Ascending aorta (tissue), 2 donors: Measurements from ENCODE around the gene MORN3. TPM values are rescaled to one million over a fixed set of nuclear protein-coding genes. Genes with fewer than 3 reads are reported as not detected.
A peak's percentile ranks its signal among the peaks of the same experiment; 100 is the strongest.

ENCODE experiments used
- DNase-seq, 2 donors: peaks; one replicate each; pipeline ENCODE4 v3.0.0-alpha.2; 2019; ENCODE audit warnings: low spot score in 2 of 2
- H3K27ac ChIP-seq, 2 donors: fragments of 200-600 bp; sonication (generic); one replicate each; pipeline ENCODE4 v1.5.1; 2016 to 2017; ENCODE audit warnings: mild to moderate bottlenecking in 1 of 2
- H3K27me3 ChIP-seq: fragments of 200-600 bp; sonication (generic); one replicate; pipeline ENCODE4 v1.5.1; 2017
- H3K36me3 ChIP-seq, 2 donors: fragments of 200-600 bp; sonication (generic); one replicate each; pipeline ENCODE4 v1.5.1; 2016
- H3K4me1 ChIP-seq, 2 donors: fragments of 200-600 bp; sonication (generic); one replicate each; pipeline ENCODE4 v1.5.1; 2016 to 2017; ENCODE audit warnings: mild to moderate bottlenecking in 1 of 2
- H3K4me3 ChIP-seq, 2 donors: fragments of 200-600 bp; sonication (generic); one replicate each; pipeline ENCODE4 v1.5.1; 2016 to 2017; ENCODE audit warnings: mild to moderate bottlenecking in 1 of 2
- H3K9me3 ChIP-seq, 2 donors: fragments of 200-600 bp; sonication (generic); one replicate each; pipeline ENCODE4 v1.5.1; 2016
- CTCF ChIP-seq, 3 experiments: fragments of 200-600 bp in 2 of 3; fragments of 450-650 bp in 1 of 3; sonication (generic) in 2 of 3; IDR thresholded peaks; one replicate each; pipeline ENCODE4 v1.5.1; 2016 to 2019; ENCODE audit warnings: antibody characterized with exemption in 3 of 3, mild to moderate bottlenecking in 1 of 3, moderate library complexity in 1 of 3
- intact Hi-C: fragments of 100-400 bp; cut with DNase I; formaldehyde crosslinking; loops from one replicate; pipeline ENCODE4 v1.15.1; 2023
- total RNA-seq: library from RNA; depleted of rRNA; stranded (reverse); fragments of >200 nt; gene quantifications from one replicate; pipeline ENCODE4 v1.1.0, GENCODE V29; 2016

The MORN3 gene
- total RNA-seq, 1 donor from 2014 or later, result not detected

- Histone ChIP-seq H3K27me3 (no peaks in the 10 kb centered on the region), H3K4me1 (peaks cover 5 to 11% of the 10 kb centered on the region in 2 donors), H3K36me3 (no peaks in the 10 kb centered on the region), H3K4me3 (no peak overlapping the region), H3K27ac (no peak overlapping the region), H3K9me3 (no peaks in the 10 kb centered on the region)
- DNase-seq, result no peak
- intact Hi-C loops, result no loop called here
- no peak for TF ChIP-seq CTCF (IDR thresholded peaks at IDR 0.05)
These were observed 54.5 kb downstream of the MORN3 start for GRCh38 chr12:121614872-121615467.

- H3K4me1 ChIP-seq, result peaks cover 5 to 7% of the 10 kb centered on the region in 2 donors
- H3K36me3 ChIP-seq, result no peaks in the 10 kb centered on the region
- no peak for TF ChIP-seq CTCF (IDR thresholded peaks at IDR 0.05)
- no peak for DNase-seq
- no peak overlapping the region for H3K4me3 ChIP-seq
- H3K9me3 ChIP-seq, result no peaks in the 10 kb centered on the region
- intact Hi-C loops, result no loop called here
- no peaks in the 10 kb centered on the region for H3K27me3 ChIP-seq
- no peak overlapping the region for H3K27ac ChIP-seq
These were observed 56.0 kb downstream of the MORN3 start for GRCh38 chr12:121613462-121613861.

GRCh38 chr12:121611306-121611705, 58.1 kb downstream of the MORN3 start:
- peak overlapping the region; percentile 69 to 82 for H3K27ac ChIP-seq
- no peaks in the 10 kb centered on the region for H3K27me3 ChIP-seq
- intact Hi-C loops, result no loop called here

GRCh38 chr12:121610239-121611149, 59.0 kb downstream of the MORN3 start:
- no peaks in the 10 kb centered on the region for H3K27me3 ChIP-seq
- no peak for DNase-seq
- TF ChIP-seq CTCF (IDR thresholded peaks at IDR 0.05), result no peak
- H3K9me3 ChIP-seq, result no peaks in the 10 kb centered on the region
- peaks cover 5 to 7% of the 10 kb centered on the region in 2 donors for H3K4me1 ChIP-seq
- H3K36me3 ChIP-seq, result no peaks in the 10 kb centered on the region
- H3K4me3 ChIP-seq, result peak overlapping the region in 1 of 2 donors; percentile 12
- intact Hi-C loops, result no loop called here
- H3K27ac ChIP-seq, result peak overlapping the region; percentile 69 to 82

More at GRCh38 chr12:121611306-121611705, 58.1 kb downstream of the MORN3 start:
- Histone ChIP-seq H3K36me3 (no peaks in the 10 kb centered on the region), H3K4me1 (peaks cover 5 to 7% of the 10 kb centered on the region in 2 donors), H3K4me3 (no peak overlapping the region), H3K9me3 (no peaks in the 10 kb centered on the region)
- no peak for DNase-seq
- TF ChIP-seq CTCF (IDR thresholded peaks at IDR 0.05), result no peak

GRCh38 chr12:121608301-121608700, 61.2 kb downstream of the MORN3 start:
- no peak for TF ChIP-seq CTCF (IDR thresholded peaks at IDR 0.05)
- no peak overlapping the region for H3K27ac ChIP-seq
- DNase-seq, result no peak
- H3K9me3 ChIP-seq, result no peaks in the 10 kb centered on the region
- no peaks in the 10 kb centered on the region for H3K27me3 ChIP-seq
- peaks cover 5 to 7% of the 10 kb centered on the region in 2 donors for H3K4me1 ChIP-seq
- H3K36me3 ChIP-seq, result no peaks in the 10 kb centered on the region
- intact Hi-C loops, result no loop called here
- no peak overlapping the region for H3K4me3 ChIP-seq
